GM21447 (cell line): ENCODE data around the gene LRP1B.

Experiments used
- ATAC-seq: cut with Tn5 transposase; IDR thresholded peaks from one replicate; pipeline ENCODE4 v1.9.1; 2021; ENCODE audit not compliant: unreplicated experiment

Gene LRP1B

DNA sequence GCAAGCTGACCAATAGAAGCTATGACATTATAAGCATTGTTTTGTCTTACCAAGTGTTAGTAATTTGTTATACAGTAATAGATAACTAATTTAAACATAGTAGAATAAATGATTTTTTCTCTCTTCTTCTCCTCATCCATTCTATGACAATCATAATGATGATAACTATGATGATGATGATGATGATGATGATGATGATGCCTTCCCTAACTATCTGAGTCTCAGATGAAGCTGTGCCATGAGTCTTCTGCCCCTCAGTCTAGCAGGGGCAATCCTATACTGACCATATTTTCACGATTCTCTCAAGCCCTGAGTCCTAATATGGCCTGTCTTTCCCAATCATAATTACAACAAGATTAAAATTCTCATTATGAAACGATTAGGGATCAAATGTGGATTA is 1369.0 kb downstream of the LRP1B start:
- no peak for ATAC-seq

DNA sequence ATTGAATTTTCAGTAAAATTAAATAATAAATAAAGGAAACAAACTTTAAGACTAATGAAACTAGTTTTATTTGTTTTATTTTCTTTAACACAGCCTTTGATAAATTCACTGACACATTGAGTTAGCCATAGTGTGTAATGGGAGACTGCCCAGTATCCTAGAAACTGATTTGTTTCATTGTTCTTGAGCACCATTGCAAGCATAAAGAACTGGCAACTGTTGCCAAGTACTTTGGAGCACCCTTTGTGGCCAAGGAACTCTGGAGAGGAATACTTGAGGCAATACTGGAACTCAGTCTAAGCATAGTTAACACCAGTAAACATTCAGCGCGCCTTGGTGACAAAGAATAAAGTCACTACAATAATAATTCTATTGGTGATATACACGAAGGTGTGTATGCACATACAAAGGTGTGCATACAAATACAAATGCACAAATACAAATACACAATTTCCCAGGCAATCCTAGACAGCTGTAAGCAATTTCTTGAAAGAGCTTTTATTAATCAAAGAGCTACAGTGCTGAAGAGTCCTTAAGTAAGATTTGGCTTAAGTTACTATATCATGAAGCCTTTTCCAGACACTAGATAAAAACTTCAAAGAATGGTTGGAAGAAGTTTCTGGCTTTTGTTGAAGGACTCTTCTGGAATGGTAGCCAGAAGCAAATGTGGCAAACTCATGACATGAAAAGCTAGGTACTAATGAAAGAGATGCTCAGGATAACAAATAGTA is 1371.2 kb downstream of the LRP1B start:
- ATAC-seq, result no peak

GRCh38 chr2:140747665-140748064 is 1383.2 kb downstream of the LRP1B start:
- no peak for ATAC-seq

DNA sequence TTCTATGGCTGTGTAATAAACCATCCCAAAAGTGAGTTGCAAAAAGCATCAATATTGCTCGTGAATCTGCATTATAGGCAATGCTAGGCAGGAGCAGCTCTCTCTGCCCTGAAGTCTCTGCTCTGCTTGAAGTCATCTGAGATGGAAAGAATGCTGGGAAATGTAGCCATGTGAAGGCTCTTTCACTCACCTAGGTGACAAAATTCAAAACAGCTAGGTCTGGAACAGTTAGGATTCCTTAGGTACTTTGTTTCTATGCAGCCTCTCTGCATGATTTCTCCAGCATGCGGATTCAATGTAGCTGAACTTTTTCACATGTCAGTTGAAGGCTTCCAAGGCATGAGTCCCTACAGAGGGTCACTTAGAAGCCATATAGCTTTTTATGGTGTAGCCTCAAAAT is 1383.7 kb downstream of the LRP1B start:
- no peak for ATAC-seq

GRCh38 chr2:140744379-140744778 is 1386.4 kb downstream of the LRP1B start:
- no peak for ATAC-seq

DNA sequence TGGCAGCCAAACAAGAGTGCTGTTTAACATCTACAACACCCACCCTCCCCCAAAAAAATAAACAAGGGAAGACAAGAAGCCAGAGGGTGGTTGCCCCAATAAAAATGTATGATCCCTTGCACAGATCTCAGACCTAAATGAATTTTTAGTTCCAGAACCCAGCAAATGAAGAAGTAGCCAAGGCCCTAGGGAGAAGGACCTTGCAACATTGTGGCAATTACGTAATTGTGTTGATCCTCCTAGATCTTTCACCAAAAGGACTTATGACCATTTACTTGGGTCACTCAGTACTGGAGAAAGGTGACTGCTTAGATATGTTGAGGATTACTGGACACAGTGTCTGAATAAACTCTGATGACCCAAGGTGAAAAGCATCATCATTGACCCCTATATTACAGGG is 1393.8 kb downstream of the LRP1B start:
- no peak for ATAC-seq

GRCh38 chr2:140734992-140735391 is 1395.8 kb downstream of the LRP1B start:
- no peak for ATAC-seq

- ATAC-seq, result no peak
These were observed 1411.8 kb downstream of the LRP1B start for GRCh38 chr2:140718999-140719398.

DNA sequence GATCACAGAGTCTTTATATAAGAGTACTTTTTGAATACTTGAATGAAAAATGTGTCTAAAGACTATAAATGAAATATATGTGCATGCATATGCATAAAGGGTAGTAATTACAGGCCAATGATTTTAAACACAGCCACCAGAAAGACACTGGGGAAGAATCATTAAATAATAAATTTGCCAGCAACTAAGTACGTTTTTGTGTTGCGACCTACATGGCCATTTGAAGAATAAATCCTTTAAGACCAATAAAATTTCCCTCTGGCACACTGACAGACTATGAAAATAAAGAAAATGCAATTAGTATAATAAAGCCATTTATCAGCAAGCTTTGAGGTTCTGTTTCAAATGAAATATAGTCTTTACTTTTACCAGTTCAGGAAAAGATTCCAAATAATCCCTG is 1413.3 kb downstream of the LRP1B start:
- no peak for ATAC-seq

GRCh38 chr2:140714586-140714985 is 1416.2 kb downstream of the LRP1B start:
- ATAC-seq, result no peak

DNA sequence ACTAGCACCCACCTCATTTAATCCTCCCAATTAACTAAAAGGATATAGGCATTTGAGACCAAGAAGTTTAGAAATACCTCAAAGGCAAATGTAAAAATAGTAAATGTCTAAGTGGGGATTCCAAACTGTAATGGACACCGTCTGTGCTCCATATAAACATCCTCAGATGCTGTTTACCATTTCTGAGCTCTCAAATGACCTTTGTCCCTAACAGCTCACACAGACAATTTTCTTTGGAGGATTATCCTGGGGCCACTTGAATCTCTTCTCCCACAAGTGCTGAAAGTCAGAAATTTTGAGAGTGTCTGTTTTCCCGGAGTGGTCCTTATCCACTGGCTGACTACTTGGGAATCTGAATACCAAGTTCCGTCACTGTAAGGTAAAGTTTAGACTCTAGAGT is 1418.9 kb downstream of the LRP1B start:
- ATAC-seq, result no peak

- no peak for ATAC-seq
These were observed 1429.1 kb downstream of the LRP1B start for GRCh38 chr2:140701726-140702125.

DNA sequence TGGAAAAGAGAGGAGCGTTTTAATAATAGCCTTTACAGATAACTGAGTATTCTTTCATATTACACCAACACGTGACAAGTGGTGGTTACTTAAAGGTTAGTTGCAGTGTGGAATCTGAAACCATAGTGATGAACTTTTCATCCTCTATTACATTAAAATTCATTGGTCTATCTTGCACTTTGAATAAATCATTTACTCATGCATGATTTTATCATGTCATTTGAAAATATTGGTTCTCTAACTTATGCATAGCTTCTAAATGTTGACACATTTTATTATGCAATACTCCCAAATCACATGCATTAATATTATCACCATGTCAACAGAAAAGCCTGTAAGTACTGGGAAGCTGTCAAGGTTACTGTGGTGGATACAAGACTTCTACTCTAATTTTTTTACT is 1432.2 kb downstream of the LRP1B start:
- ATAC-seq, result no peak

GRCh38 chr2:140696449-140696848 is 1434.4 kb downstream of the LRP1B start:
- ATAC-seq, result no peak

DNA sequence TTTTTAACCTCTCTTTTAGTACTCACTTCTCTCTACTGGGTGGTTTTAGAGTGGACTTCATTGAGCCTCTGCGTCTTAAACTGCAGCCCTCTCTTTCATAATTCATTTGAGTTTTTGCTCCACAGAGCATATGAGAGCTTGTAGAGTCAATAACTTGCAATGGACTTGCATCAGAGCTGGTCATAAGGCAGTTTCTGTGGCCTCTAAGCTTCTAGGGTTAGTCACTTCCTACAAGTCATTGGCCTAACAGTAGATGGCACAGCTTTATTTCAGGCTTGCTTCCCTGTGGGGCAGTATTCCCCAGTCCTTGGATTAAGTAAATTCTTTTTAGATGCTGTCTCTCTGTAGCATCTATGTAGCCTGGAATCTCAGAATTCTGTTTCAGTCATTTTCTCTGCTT is 1435.7 kb downstream of the LRP1B start:
- no peak for ATAC-seq

DNA sequence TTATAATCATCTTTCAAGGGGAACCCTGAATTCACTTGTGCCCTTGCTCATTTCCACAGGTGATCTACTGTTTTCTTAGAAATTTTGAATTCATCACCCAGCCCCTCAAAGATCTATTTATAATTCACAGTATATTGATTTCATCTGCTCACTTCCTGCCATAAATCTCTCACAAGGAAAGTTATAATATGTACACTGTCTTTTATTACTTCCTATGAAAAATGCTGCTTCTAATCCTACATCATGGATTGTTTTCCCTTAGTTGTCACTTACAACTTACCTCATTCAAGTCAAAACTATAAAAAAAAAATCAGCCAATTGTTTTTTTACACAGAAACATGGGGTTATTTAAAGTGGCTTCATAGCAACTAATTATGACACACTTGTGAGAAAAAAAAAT is 1443.0 kb downstream of the LRP1B start:
- ATAC-seq, result no peak

DNA sequence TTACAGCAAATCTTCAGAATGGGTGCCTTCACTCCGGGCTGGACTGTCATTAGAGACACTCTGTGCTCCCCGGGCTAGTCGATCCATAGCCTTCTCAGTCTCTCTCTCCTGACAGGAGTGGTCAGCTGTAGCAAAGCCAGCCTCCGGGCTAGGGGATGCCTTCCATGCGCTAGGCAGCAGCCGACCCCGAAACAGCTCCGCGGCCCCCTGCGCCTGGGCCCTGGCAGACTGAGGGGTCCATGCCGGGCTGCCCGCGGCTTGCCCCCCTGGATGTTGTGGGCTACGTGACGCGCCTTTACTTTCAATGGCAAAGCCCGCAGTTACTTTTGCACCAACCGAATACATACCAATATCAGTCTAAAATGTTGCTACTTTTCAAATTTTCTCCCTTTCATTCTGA is 1447.2 kb downstream of the LRP1B start:
- no peak for ATAC-seq

DNA sequence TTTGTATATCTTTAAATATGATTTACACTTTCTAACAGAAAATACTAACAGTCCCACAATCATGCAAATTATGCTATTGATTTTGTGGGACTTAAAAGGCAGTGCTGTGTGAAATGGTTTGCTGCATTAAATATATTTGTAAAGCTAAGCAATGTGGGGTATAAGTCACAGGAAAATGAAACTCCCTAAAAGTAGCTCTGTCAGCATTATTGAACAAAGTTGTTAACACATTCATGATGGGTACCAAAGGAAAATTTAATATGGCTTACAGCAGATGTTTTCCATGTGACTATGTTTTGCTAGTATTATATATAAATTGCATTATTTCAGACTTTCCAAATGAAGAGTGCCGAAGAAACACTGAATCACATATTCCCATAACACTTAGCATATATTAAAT is 1450.0 kb downstream of the LRP1B start:
- ATAC-seq, result no peak

DNA sequence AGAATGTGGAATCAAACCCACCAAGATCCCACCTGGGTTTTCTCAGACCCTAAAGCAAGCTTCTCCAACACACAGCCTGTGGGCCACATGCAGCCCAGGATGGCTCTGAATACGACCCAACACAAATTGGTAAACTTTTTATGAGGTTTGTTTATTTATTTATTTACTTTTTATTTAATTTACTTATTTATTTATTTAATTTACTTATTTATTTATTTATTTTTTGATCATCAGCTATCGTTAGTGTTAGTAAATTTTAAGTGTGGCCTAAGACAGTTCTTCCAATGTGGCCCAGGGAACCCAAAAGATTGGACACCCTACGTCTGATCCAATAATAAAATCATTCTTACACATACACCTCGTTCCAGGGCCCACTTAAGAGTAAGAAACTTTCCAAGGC is 1451.1 kb downstream of the LRP1B start:
- ATAC-seq, result no peak

DNA sequence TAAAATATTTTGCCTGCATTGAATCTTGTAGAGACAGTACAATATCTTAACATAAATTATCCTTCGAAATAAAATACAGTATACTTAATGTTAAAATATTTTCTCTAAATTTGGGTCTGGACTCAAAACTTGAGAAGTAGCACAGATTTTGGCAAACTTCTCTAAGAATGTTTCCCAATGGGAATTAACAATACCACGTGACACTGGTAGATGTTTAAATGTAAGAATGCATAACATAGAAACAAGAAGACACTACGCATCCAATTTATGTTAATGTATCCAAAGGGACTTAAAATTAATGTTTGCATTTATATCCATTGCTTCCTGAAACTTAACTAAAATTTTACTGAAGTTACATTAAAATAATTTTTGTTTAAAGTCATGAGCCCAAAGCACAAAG is 1460.9 kb downstream of the LRP1B start:
- no peak for ATAC-seq

- ATAC-seq, result no peak
These were observed 1463.6 kb downstream of the LRP1B start for GRCh38 chr2:140667203-140667602.

GRCh38 chr2:140662504-140662903 is 1468.3 kb downstream of the LRP1B start:
- no peak for ATAC-seq
